ENCODE measurements around the gene SLC7A7. TPM values are rescaled to one million over a fixed set of nuclear protein-coding genes. Genes with fewer than 3 reads are reported as not detected.

The SLC7A7 gene
- total and polyA plus RNA-seq, 10 of the 15 experiments (the other 5 are each of a cell fraction or from before 2014, with no cell fraction given), result 27.8 to 79.2 (median 50.8) TPM

- peak; percentile 42; the same call in 1 of the 2 replicates for TF ChIP-seq RAD51 (IDR thresholded peaks at IDR 0.05)
- TF ChIP-seq CBX5 (IDR thresholded peaks at IDR 0.05; ENCODE audit: low read depth), result peak; percentile 78; the same call in 1 of the 2 replicates
- peak; percentile 85 to 89; a peak in 3 of 4 replicates for TF ChIP-seq IKZF2 (IDR thresholded peaks at IDR 0.05)
- TF ChIP-seq MAX (IDR thresholded peaks at IDR 0.05; ENCODE audit: low read depth, low read length), result no peak
- TF ChIP-seq PML (IDR thresholded peaks at IDR 0.05; ENCODE audit: low read length), result peak; percentile 51; the same call in 1 of the 2 replicates
- peak; percentile 67 for TF ChIP-seq POLR2A (IDR thresholded peaks at IDR 0.05; ENCODE audit: low read depth, low read length)
- no peak for TF ChIP-seq CEBPZ (IDR thresholded peaks at IDR 0.05; ENCODE audit: low read depth, low read length)
- TF ChIP-seq HSF1 (IDR thresholded peaks at IDR 0.05; ENCODE audit: low read depth, low read length), result no peak
- no peak for TF ChIP-seq SREBF2 (IDR thresholded peaks at IDR 0.05; ENCODE audit: low read length)
- no peak for TF ChIP-seq MXI1 (IDR thresholded peaks at IDR 0.05; ENCODE audit: low read depth, low read length)
- peak; percentile 94 for TF ChIP-seq DPF2 (IDR thresholded peaks at IDR 0.05)
- TF ChIP-seq POLR2AphosphoS5 (IDR thresholded peaks at IDR 0.05; ENCODE audit: low read length), result 0 out of 2 replicates have a peak, but pooled peaks have one; percentile 50
- no peak for TF ChIP-seq RELA (IDR thresholded peaks at IDR 0.05; ENCODE audit: borderline replicate concordance, partially characterized antibody)
- TF ChIP-seq CHD1 (IDR thresholded peaks at IDR 0.05; ENCODE audit: low read depth, low read length), result no peak
- TF ChIP-seq SREBF1 (IDR thresholded peaks at IDR 0.05; ENCODE audit: low read length), result no peak
- no peak for TF ChIP-seq NR2C2 (IDR thresholded peaks at IDR 0.05; ENCODE audit: borderline replicate concordance, control insufficient read depth, insufficient read length, low read depth)
- no peak for TF ChIP-seq ZZZ3 (IDR thresholded peaks at IDR 0.05; ENCODE audit: control insufficient read depth, insufficient read length, low read depth)
- peak; percentile 97 for TF ChIP-seq TCF3 (IDR thresholded peaks at IDR 0.05; ENCODE audit: borderline replicate concordance, insufficient read depth, low read depth, low read length)
- TF ChIP-seq RB1 (IDR thresholded peaks at IDR 0.05; ENCODE audit: borderline replicate concordance), result no peak
- TF ChIP-seq ZBTB33 (IDR thresholded peaks at IDR 0.05), result no peak
- no peak for TF ChIP-seq WRNIP1 (IDR thresholded peaks at IDR 0.05; ENCODE audit: borderline replicate concordance, low read depth, low read length)
- TF ChIP-seq BCLAF1 (IDR thresholded peaks at IDR 0.05), result no peak
These were observed 19.0 kb downstream of the SLC7A7 start (continued) for GRCh38 chr14:22796087-22796707.

Data from GM12878 (cell line).